ENCODE results near the gene CCDC7.

GRCh38 chr10:32459051-32459698 is 13.2 kb downstream of the CCDC7 start:
- no peak for TF ChIP-seq CTCF (IDR thresholded peaks at IDR 0.05)
- TF ChIP-seq POLR2A (IDR thresholded peaks at IDR 0.05), result no peak
